HCT116 (cell line): ENCODE data around the gene SLC34A2. TPM values are rescaled to one million over a fixed set of nuclear protein-coding genes. Genes with fewer than 3 reads are reported as not detected.

Experiments used
- ATAC-seq: fragments of 200-7000 bp; cut with Tn5 transposase; 2 replicates; pipeline ENCODE4 v1.9.1; 2020; ENCODE audit warnings: mild to moderate bottlenecking, moderate library complexity
- BruUV-seq: library from RNA; stranded (reverse); fragments of 400-500 nt; replicated peaks from 2 replicates; lab custom pipeline; 2021; lab: Mats Ljungman, UMichigan
- CTCF ChIA-PET: fragments of 300-600 bp; sonication (Branson Sonifier 250); formaldehyde crosslinking; loops from one replicate; lab custom pipeline; 2021; ENCODE audit warnings: antibody characterized with exemption; lab: Charles Lee
- POLR2A ChIA-PET: fragments of 300-600, 350-600 bp; sonication (Branson Sonifier 250); formaldehyde crosslinking; loops from one replicate; lab custom pipeline; 2021; ENCODE audit warnings: antibody characterized with exemption; lab: Charles Lee
- RAD21 ChIA-PET, 2 experiments: fragments of 300-600 bp; sonication (Branson Sonifier 250); formaldehyde crosslinking; loops; one replicate each; lab custom pipeline; 2023; ENCODE audit warnings: low total read pairs in 2 of 2; ENCODE audit not compliant: uncharacterized antibody in 2 of 2, unreplicated experiment in 2 of 2, low non-redundant PET in 1 of 2; lab: Charles Lee
- DNase-seq: peaks from one replicate; pipeline ENCODE4 v3.0.0-alpha.2; 2010; ENCODE audit warnings: low read depth, low spot score
- H2AFZ ChIP-seq: fragments of 200-600 bp; shearing (Covaris generic), sonication (generic); 2 replicates; pipeline ENCODE4 v1.6.1; 2017; ENCODE audit warnings: low read depth, mixed run types, mixed read lengths, antibody characterized with exemption, low read length; ENCODE audit not compliant: poor library complexity, severe bottlenecking
- H3K27ac ChIP-seq: 2 replicates; pipeline ENCODE4 v1.5.1; 2012; ENCODE audit warnings: low read depth, low read length
- H3K27me3 ChIP-seq: fragments of 200-600 bp; sonication (generic); 2 replicates; pipeline ENCODE4 v1.6.1; 2016; ENCODE audit warnings: mixed run types, low read length, mixed read lengths; ENCODE audit not compliant: insufficient read depth
- H3K36me3 ChIP-seq, 2 experiments: fragments of 200-500 bp in 1 of 2; fragments of 200-600 bp in 1 of 2; sonication (Bioruptor generic) in 1 of 2; sonication (generic) in 1 of 2; 2 replicates each; pipeline versions ENCODE4 v1.5.1 to v1.6.1; 2014 to 2016; ENCODE audit warnings: low read length in 2 of 2, inconsistent platforms in 1 of 2, mixed read lengths in 1 of 2, mixed run types in 1 of 2; ENCODE audit not compliant: insufficient read depth in 2 of 2, control insufficient read depth in 1 of 2
- H3K4me1 ChIP-seq, 2 experiments: fragments of 200-600 bp in 1 of 2; sonication (generic) in 1 of 2; 2 replicates each; pipeline versions ENCODE4 v1.5.1 to v1.6.1; 2012 to 2017; ENCODE audit warnings: low read length in 2 of 2, inconsistent platforms in 1 of 2, mild to moderate bottlenecking in 1 of 2, mixed read lengths in 1 of 2, mixed run types in 1 of 2, moderate library complexity in 1 of 2; ENCODE audit not compliant: insufficient read depth in 2 of 2, control insufficient read depth in 1 of 2
- H3K4me2 ChIP-seq: fragments of 200-600 bp; sonication (generic); 2 replicates; pipeline ENCODE4 v1.6.1; 2017; ENCODE audit warnings: mixed run types, low read length, mixed read lengths
- H3K4me3 ChIP-seq, 2 experiments: fragments of 200-600 bp in 1 of 2; sonication (generic) in 1 of 2; replicated peaks in 1 of 2; 2 replicates each; pipeline ENCODE4 v1.5.1; 2011 to 2016; ENCODE audit warnings: low read length in 2 of 2, control low read depth in 1 of 2, low read depth in 1 of 2, mild to moderate bottlenecking in 1 of 2, mixed read lengths in 1 of 2, mixed run types in 1 of 2
- H3K79me2 ChIP-seq: fragments of 200-600 bp; sonication (generic); 2 replicates; pipeline ENCODE4 v1.6.1; 2017; ENCODE audit warnings: mild to moderate bottlenecking, mixed run types, low read length, moderate library complexity, mixed read lengths; ENCODE audit not compliant: insufficient read depth
- H3K9ac ChIP-seq: fragments of 200-600 bp; sonication (generic); 2 replicates; pipeline ENCODE4 v1.6.1; 2016; ENCODE audit warnings: low read length, mixed read lengths
- H3K9me2 ChIP-seq: fragments of 200-600 bp; sonication (generic), shearing (Covaris generic); 2 replicates; pipeline ENCODE4 v1.6.1; 2017; ENCODE audit warnings: mixed run types, mild to moderate bottlenecking, moderate library complexity; ENCODE audit not compliant: insufficient read depth
- H3K9me3 ChIP-seq, 2 experiments: fragments of 200-500 bp in 1 of 2; fragments of 200-600 bp in 1 of 2; sonication (Bioruptor generic) in 1 of 2; sonication (generic) in 1 of 2; 2 replicates each; pipeline ENCODE4 v1.6.1; 2014 to 2017; ENCODE audit warnings: low read length in 2 of 2, mixed read lengths in 2 of 2, inconsistent platforms in 1 of 2, low read depth in 1 of 2, mild to moderate bottlenecking in 1 of 2, mixed run types in 1 of 2, moderate library complexity in 1 of 2; ENCODE audit not compliant: control insufficient read depth in 1 of 2, insufficient read depth in 1 of 2
- H4K20me1 ChIP-seq: fragments of 200-600 bp; sonication (generic), shearing (Covaris generic); 2 replicates; pipeline ENCODE4 v1.6.1; 2017; ENCODE audit warnings: mixed run types, mild to moderate bottlenecking, moderate library complexity; ENCODE audit not compliant: insufficient read depth
- ATF3 ChIP-seq: IDR thresholded peaks from 2 replicates; pipeline ENCODE4 v1.6.1; 2012
- CTCF ChIP-seq, 3 experiments: fragments of 200-600 bp in 1 of 3; sonication (generic) in 1 of 3; IDR thresholded peaks in 2 of 3; conservative IDR thresholded peaks in 1 of 3; 2 replicates each; pipeline ENCODE4 v1.5.1; 2012 to 2017; ENCODE audit warnings: low read depth in 2 of 3, low read length in 2 of 3, antibody characterized with exemption in 1 of 3, borderline replicate concordance in 1 of 3, control low read depth in 1 of 3, mild to moderate bottlenecking in 1 of 3, mixed read lengths in 1 of 3, mixed run types in 1 of 3, moderate library complexity in 1 of 3; ENCODE audit not compliant: insufficient read depth in 1 of 3
- EGR1 ChIP-seq: IDR thresholded peaks from 2 replicates; pipeline ENCODE4 v1.6.1; 2012; ENCODE audit warnings: low read depth
- ELF1 ChIP-seq: IDR thresholded peaks from 2 replicates; pipeline ENCODE4 v1.6.1; 2012; ENCODE audit warnings: low read depth, borderline replicate concordance
- EZH2 ChIP-seq: fragments of 200-600 bp; sonication (generic); IDR thresholded peaks from 2 replicates; pipeline ENCODE4 v1.6.1; 2017; ENCODE audit warnings: antibody characterized with exemption, mixed run types
- EZH2phosphoT487 ChIP-seq: fragments of 200-600 bp; IDR thresholded peaks from 2 replicates; pipeline ENCODE4 v1.6.1; 2018; ENCODE audit warnings: antibody characterized with exemption, borderline replicate concordance
- FOSL1 ChIP-seq: IDR thresholded peaks from 2 replicates; pipeline ENCODE4 v1.6.1; 2012; ENCODE audit warnings: low read depth
- JUND ChIP-seq: IDR thresholded peaks from 2 replicates; pipeline ENCODE4 v1.6.1; 2012
- MAX ChIP-seq: IDR thresholded peaks from 2 replicates; pipeline ENCODE4 v1.6.1; 2012
- POLR2A ChIP-seq: IDR thresholded peaks from 2 replicates; pipeline ENCODE4 v1.7.0; 2011; ENCODE audit warnings: borderline replicate concordance; ENCODE audit not compliant: insufficient read depth, insufficient read length; ENCODE audit errors: extremely low read depth
- RAD21 ChIP-seq: IDR thresholded peaks from 2 replicates; pipeline ENCODE4 v1.6.1; 2012; ENCODE audit warnings: low read depth, mild to moderate bottlenecking
- SIN3A ChIP-seq: IDR thresholded peaks from 2 replicates; pipeline ENCODE4 v1.6.1; 2012; ENCODE audit warnings: low read depth
- SRF ChIP-seq: IDR thresholded peaks from 2 replicates; pipeline ENCODE4 v1.6.1; 2012; ENCODE audit warnings: low read depth
- YY1 ChIP-seq: IDR thresholded peaks from 2 replicates; pipeline ENCODE4 v1.6.1; 2011; ENCODE audit warnings: low read length, low read depth, moderate library complexity, mild to moderate bottlenecking; ENCODE audit not compliant: insufficient replicate concordance; ENCODE audit errors: extremely low read depth
- ZBTB33 ChIP-seq: IDR thresholded peaks from 2 replicates; pipeline ENCODE4 v1.6.1; 2011; ENCODE audit warnings: mild to moderate bottlenecking, low read length, moderate library complexity; ENCODE audit not compliant: insufficient replicate concordance; ENCODE audit errors: extremely low read depth
- ZNF274 ChIP-seq: fragments of 200-500 bp; sonication (Bioruptor generic); IDR thresholded peaks from 2 replicates; pipeline ENCODE4 v1.6.1; 2014; ENCODE audit warnings: mild to moderate bottlenecking, low read depth, low read length, inconsistent platforms
- intact Hi-C: fragments of 100-400 bp; cut with micrococcal nuclease; formaldehyde crosslinking; loops from 2 replicates; pipeline ENCODE4 v1.10.0; 2022
- total RNA-seq: library from RNA; stranded (reverse); gene quantifications from one replicate; pipeline ENCODE4 v1.2.1, GENCODE V29; 2021; ENCODE audit not compliant: unreplicated experiment

Gene SLC34A2
- total RNA-seq, 1 experiment from 2014 or later, result 2.2 TPM

GRCh38 chr4:25697516-25697915 lies 41.9 kb downstream of the SLC34A2 start:
- Histone ChIP-seq H3K4me2 (no peak overlapping the region), H3K36me3 (no peaks in the 10 kb centered on the region), H3K9ac (no peak overlapping the region), H3K9me3 (no peaks in the 10 kb centered on the region), H3K79me2 (no peaks in the 10 kb centered on the region), H3K9me2 (no peaks in the 10 kb centered on the region), H3K27ac (no peak overlapping the region), H3K27me3 (no peaks in the 10 kb centered on the region), H3K4me1 (no peaks in the 10 kb centered on the region), H4K20me1 (no peaks in the 10 kb centered on the region), H2AFZ (no peak overlapping the region), H3K4me3 (no peak overlapping the region)
- intact Hi-C loops, result no loop called here
- BruUV-seq, result no TSS peak
- POLR2A ChIA-PET, result no interaction called here
- DNase-seq (no peak), ATAC-seq (no peak)
- TF ChIP-seq MAX (no peak), ZBTB33 (no peak), YY1 (no peak), JUND (no peak), CTCF (IDR thresholded peaks at IDR 0.05 in 2 of 3, conservative IDR thresholded peaks at IDR 0.05 in 1 of 3; ENCODE audit: borderline replicate concordance in 1 of 3, insufficient read depth in 1 of 3, low read depth in 2 of 3, low read length in 2 of 3) (no peak), EZH2 (no peak), EGR1 (no peak), ZNF274 (no peak), ATF3 (no peak), POLR2A (no peak), FOSL1 (no peak), SRF (no peak), EZH2phosphoT487 (no peak), ELF1 (no peak), RAD21 (no peak), SIN3A (no peak)
- RAD21 ChIA-PET, result no interaction called here
- CTCF ChIA-PET, result no interaction called here
